COR-L47 (cell line): Measurements from ENCODE around the gene MYL3.

ENCODE experiments used
- DNase-seq: peaks from one replicate; lab custom pipeline; 2025; lab: John Stamatoyannopoulos, UW

MYL3 gene

DNA sequence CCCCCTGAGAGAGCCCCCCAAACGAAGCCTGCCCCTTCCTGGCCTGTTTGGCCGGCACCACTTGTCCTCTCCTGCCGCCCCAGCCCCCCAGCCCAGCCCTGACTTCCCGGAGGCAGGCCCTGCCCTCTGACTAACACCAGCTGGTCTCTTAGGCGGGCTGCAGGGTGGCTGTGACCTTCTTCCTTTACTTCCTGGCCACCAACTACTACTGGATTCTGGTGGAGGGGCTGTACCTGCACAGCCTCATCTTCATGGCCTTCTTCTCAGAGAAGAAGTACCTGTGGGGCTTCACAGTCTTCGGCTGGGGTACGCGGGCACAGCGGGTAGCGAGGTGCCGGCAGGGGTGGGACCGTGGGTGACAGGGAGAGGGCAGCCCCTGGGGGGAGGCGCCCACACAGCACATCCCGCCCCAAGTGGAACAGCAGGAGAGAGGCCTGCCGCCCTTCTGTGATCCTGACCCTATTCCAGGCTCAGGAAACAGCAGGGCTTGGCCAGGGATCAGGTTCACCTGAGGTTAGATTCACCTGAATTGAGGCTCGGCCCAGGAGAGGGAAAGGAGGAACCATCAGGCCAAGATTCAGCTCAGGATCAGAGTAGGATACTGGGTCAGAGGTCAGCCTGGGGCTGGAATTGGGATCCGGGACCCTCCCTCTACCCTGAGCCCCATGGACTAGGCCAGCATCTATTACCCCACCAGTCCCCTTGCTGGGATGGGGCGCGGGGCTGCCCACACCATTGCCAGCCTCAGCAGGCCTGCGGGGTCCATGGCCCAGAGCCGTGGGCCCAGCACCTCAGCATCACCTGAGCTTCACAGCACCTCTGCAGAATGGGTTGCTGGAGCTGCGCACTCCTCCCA lies 36.1 kb upstream of the MYL3 start:
- no peak for DNase-seq

DNA sequence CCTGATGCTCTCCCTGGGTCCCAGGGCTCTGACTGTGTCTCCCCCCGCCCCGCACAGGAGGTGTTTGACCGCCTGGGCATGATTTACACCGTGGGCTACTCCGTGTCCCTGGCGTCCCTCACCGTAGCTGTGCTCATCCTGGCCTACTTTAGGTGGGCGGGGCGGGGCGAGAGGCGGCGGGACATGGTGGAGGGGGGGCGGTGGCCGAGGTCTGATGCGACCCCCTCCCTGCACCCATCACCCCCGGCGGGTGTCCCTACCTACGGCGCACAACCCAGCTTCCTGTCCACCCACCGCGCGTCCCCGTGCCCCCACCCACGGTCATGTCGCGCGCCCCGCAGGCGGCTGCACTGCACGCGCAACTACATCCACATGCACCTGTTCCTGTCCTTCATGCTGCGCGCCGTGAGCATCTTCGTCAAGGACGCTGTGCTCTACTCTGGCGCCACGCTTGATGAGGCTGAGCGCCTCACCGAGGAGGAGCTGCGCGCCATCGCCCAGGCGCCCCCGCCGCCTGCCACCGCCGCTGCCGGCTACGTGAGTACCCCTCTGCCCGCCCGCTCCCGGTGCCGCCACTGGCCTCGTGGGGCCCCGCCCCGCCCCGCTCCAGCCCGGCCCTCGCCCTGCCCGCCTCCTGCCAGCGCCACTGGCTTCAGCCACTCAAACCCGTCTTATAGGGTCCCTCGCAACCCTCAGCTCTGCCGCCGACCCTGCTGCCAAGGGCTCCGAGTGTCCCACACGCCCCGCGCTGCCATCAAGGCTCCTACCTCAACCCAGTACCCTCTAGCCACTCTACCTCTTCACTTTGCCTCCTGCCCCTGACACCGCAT lies 35.3 kb upstream of the MYL3 start:
- no peak for DNase-seq

DNA sequence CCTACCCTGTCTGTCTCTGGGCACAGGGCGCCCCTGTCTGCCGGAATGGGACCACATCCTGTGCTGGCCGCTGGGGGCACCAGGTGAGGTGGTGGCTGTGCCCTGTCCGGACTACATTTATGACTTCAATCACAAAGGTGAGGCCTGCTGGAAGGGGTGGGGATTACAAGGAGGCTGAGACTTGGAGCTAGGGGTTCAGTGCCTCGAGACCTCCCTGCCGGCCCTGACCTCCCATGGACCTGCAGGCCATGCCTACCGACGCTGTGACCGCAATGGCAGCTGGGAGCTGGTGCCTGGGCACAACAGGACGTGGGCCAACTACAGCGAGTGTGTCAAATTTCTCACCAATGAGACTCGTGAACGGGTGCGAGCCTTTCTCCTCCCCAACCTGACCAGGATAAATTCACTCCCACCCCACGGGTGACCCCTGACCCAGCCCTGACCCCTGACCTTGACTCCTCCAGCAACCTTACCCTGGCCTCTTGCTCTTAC lies 34.6 kb upstream of the MYL3 start:
- no peak for DNase-seq

DNA sequence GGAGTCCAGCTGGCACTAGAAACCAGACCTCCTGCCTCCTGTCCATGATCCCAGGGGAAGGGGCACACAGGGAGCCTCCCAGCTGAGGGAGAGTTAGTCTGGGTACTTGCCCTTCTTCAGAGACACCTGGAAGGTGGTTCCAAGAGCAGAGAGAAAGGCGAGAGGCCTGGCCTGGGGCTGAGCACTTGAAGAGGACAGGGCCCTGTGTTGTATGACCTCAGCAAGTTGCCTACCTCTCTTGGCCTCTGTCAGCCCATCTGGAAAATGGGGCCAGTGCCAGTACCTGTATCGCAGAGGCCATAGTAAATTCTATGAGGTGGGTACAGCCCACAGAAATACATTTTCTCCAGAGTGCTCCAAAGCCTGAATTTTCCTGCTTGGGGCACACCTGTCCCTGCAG lies 33.8 kb upstream of the MYL3 start:
- DNase-seq, result no peak

DNA sequence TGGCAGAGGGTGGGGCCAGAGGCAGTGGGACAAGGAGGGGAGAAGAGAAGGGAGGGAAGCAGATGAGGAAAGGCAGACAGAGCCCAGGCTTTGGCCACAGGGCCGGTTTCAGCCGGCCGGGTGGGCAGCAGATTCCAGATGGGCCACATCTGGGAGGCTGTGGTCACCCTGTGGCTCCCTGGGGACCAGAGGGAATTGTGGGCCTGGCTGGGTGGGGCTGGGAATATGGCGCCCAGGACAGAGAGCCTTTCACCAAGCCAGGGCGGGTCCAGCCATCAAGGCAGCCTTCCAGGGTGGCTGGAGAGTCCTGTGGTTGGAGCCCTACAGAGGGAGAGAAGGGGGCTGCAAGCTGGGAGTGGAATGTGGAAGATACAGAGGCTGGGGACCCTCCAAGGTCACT lies 33.1 kb upstream of the MYL3 start:
- no peak for DNase-seq

DNA sequence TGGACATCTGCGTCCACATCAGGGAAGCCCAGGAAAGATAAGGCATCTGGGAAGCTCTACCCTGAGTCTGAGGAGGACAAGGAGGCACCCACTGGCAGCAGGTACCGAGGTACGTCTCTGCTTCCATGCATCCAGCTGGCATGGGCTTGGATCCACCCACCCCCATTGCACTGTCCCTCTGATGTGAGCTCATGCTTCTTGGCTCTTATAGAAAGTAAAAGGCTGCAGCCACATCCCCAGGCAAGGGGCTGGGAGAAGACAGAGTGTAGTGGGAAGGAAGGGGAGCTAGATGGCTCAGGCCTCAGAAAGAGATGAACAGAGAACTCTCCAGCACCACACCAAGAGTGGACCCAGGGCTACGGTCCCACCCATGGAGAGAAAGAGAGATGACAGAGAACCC lies 32.5 kb upstream of the MYL3 start:
- DNase-seq, result no peak

DNA sequence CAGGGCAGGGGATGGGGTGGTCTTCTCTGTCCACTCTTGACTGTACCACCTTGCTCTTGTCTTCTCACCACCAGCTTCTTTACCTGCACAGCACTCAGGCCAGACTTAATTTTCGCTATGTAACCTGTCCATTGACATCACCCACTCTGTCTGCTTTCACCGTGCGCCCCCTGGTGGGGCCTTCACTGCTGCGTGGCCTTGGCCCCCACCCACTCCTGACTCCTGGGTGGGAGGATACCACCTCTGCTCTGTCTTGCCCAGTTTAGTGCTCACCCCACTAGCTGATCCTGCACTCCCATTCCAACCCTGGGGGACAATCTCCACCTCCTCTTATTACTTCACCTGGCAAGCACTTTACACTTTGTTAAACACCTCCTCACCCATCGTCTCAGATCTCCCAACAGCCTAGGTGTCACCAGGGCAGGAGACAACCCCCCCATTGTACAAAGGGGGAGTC lies 32.0 kb upstream of the MYL3 start:
- no peak for DNase-seq

DNA sequence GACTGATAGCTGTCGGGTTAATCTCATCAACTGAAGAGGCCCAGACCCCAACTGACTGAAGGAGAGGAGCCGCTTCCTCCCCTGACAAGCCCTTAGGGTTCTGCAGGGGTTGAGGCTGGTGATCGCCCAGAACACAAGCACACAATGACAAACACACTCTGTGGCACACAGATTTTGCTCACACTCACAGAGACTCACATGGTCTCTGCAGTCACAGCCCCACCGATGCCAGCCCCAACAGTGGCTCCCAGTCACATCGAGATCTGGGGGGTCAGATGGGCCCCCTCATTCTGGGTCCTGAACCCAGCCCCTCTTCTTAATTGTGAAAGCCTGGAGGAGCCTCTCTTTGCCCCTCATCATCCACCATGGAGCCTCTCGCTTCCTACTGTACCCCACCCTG lies 31.0 kb upstream of the MYL3 start:
- DNase-seq, result no peak

DNA sequence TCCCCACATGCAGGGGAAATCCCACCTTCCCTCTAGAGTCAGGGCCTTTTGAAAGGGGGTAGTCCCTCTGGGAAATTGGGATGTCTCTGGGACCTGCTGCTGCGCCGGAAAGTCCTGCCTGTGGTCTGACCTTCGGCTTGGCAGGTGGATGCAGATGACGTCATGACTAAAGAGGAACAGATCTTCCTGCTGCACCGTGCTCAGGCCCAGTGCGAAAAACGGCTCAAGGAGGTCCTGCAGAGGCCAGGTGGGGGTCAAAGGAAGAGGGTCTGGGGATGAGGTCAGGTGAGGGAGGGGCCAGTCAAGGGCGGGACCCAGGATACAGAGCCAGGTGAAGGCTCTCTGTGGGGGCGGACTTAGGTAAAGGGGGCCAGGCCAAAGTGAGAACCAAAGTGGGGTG lies 30.5 kb upstream of the MYL3 start:
- DNase-seq, result no peak

DNA sequence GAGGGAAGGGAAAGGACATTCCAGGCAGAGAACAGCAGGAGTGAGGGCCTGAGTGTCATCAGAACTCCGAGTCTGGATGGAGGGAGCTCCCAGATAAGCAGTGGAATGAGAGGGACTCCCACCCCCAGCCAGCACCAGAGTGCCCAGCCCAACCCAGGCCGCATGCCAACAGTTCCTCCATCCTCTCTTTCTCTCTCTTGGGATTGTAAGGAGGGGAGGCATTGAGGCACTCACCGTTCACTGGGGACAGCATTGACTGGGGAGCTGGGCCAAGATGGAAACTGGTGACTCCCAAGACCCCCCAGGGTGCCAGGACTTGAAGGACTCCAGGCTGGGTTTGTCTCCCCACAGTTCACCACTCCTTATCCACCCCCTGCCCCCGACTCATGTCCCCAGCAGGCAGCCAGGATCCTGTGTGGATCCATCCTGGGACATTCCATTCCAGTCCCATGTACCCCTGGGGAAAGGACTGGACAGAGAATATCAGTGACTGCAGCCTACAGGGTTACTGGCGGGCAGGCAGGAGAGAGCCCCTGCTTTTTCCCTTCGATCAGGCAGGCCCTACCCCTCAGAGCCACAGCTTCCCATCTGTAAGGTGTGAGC lies 30.0 kb upstream of the MYL3 start:
- no peak for DNase-seq

DNA sequence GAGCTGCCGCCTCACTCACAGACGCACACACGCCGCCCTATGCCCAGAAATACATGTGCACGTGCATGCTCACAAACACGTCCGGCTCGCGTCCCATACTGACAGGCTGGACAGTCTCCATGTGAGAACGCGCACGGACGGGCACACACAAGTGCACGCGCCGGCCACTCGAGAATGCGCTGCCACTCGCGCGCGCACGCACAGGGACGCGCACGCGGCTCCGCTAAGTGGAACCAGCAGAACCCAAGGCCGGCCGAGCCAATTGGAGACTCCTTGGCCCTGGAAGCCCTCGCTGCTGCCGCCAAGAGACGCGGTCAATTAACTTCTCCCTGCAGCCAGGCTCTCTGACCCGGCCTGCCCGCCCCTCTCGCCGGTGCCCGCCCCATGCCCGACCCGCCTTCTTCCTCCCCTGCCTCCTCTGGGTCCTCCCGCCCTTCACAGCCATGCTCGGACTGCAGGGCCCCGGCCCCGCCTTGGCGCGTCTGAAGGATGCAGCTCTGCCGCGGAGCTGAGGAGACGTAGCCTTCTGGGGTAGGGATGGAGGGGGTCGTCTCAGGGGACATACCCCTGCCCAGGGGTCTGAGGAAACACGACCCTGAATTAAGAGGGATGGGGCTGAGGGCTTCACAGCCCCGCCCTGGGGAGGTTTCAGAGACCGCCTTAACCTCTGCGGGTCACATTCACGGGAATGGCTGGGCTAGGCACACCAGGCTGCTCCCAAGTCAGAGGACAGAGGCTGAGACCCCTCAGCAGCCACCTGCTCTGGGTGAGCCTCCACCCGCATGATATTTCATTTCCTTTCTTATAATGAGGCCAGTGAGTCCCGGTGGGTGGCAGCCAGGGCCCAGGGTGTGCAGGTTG lies 29.3 kb upstream of the MYL3 start:
- DNase-seq, result peak; percentile 20

DNA sequence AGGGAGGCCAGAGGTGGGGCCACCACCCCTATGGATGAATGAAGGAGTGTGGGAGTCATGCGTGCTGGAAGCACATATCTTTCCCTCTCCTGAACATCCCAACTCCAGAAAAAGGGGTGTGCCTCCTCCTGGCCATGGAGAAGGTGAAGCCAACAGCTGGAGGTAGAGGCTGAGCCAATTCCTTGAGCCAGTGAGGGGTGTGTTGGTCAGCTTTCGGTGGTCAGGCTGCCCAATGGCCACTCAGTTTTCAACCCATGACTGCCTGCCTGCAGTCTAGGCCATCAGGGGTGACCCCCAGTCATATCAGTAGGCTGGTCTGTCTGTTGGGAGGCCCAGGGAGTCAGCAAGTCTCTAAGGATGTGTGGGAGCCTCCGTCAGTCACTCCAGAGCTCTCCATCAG lies 27.9 kb upstream of the MYL3 start:
- no peak for DNase-seq

DNA sequence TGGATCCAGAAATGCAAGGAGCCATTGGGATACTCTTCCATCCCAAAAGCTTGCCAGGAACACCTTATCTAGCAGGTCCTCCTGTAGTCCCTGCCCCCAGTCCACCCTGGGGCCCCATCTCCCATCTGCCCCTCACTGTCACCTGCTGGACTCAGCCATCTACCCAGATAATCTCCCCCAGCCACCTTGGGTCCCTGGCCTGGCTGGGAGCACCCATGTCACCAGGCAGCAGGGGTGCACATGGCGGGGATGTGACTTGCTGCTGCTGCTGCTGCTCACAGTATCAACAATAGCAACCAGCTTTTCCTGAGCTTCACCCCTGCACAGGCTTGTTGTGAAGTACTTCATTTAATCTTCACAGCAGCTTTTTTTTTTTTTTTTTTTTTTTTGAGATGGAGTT lies 26.9 kb upstream of the MYL3 start:
- no peak for DNase-seq

DNA sequence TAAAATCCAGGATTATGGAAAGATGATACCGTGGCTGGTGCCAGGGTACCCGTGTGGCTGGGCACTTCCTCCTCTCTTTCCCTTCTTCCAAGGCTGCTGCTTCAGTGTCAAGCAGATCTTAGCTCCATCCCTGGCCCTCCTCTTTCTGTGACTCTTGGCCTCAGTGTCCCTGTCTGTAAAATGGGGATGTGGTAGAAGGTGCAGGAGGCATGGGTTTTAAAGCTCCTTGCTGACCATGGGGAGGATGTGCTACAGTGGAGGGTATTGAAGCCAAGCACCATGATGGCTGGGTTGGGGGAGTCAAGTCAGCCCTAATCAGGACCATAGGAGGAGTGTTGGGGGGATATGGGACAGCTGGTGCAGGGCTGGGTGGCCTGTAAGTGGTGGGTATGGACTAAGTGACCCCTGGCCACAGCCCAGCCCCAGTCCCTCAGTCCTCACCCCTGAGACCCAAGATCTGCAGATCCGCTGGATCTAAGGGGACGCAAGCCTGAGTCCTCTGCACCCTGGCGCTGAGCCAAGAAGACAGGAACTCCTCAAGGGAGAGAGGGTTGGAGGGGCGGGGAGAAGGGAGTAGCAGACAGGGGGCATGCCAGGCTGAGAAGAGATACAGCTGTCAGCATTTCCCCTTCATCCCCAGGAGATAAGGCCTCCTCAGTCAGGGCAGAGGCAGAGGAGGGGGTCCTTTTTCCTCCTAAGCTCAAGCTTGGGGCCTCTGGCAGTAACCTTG lies 26.3 kb upstream of the MYL3 start:
- DNase-seq, result no peak

DNA sequence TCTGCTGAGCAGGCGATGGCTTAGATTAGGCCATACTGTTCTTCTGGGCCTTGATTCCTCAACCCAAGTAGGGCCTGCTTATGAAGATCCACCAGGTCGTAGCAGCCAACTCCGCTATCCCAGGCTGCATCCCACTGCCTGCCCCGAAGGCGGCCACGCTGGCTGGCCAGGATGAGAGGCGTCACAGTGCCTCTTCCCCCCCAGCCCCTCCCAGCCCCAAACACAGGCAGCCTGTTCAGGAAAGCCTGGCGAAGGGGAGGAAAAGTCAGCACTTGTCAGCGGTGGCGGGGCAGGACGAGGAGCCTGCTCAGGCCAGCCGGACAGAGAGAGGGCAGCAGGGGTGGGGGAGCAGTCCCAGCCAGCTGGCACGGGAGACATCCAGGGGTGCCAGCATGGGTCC lies 25.5 kb upstream of the MYL3 start:
- DNase-seq, result no peak

DNA sequence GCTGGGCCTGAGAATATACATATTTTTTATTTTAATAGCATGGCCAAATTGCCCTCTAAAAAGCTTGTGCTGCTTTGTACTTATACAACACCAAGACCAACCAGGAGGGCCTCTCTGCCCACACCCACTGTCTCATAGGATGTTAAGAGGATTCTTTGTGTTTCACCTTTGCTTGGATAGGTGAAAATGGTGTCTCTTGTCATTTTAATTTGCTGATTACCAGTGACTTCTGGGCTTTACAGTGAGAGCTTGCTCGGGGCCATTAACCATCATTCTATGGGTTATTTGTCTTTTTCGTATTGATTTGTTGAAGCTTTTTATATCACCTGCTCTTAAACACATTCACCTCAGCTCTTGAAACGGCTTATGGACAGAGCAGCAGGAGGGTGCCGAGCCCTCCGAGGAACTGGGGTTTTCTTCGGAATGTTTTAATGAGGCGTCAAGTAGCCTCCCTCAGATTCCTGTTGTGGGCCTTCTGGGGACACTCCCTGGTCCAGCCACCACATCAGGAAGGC lies 24.8 kb upstream of the MYL3 start:
- DNase-seq, result no peak

DNA sequence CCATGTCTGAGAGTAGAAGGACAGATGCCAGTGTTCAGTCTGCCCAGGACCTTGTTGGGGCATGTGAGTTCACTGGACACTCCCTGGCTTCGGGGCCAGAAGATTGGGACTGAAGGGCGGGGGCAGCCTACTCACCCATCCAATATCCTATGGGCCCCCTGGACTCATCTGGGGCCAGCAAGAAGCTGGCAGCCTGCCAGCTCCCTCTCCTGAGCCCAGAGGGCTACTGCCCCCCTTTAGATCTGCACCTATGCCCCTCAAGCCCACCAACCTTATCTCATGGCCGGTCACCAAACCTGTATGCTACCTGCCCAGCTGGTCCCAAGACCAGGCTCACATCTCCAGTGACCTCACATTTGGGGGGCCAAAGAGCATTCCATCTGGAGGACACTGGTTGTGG lies 22.4 kb upstream of the MYL3 start:
- no peak for DNase-seq

DNA sequence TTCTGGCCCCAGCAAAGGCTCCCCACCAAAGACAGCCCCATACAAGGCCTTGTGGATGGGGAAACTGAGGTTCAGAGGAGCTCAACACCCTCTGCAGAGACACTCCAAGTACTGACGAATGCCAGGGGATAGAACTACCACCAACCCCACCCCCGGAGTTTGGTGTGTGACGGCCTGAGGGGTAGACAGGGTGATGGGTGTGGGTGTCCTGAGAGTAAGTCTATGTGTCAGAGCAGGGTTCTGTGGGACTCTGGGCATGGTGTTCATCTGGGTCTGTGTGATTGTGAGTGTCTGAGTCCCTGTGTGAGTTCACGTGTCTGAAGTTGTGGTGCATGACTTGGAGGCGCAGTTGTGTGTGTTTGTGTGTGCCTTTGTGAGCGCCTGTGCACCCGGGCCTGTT lies 21.7 kb upstream of the MYL3 start:
- no peak for DNase-seq

DNA sequence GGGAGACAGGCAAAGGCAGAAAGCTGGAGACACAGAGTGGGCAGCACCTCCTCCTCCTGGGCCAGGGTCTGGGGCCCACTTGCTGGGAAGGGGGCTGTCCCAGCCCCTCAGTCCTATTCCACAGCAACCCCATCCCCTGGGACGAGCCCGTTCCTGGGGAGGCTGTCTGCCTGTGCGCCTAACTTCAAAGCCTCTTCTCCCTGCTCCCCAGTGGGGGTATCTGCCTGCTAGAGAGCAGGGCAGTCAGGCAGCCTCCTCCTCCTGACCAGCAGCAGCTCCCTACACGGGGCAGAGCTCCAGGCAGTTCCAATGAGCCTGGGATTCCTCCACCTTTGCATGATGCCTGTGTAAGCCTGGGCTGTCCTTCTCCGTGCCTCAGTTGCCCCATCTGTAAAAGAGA lies 21.2 kb upstream of the MYL3 start:
- no peak for DNase-seq

DNA sequence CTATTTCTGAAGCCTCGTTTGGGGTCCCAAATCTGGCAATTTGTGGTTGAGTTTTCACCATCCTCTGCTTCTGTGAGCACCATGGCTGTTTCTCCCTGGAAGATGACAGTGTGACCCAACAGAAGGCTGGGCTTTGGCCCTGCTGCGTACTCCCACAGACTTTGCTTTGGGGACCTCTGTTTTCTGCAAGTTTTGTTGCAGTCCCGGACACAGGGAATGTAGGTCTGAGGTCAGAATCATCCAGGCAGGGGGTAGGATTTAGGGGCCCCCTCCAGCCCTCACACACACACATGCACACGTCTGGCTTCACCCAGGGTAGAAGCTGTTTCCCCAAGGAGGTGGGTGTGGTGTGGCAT lies 20.6 kb upstream of the MYL3 start:
- DNase-seq, result no peak
